HT-29 (cell line): ENCODE results near the gene FZD8. TPM values are rescaled to one million over a fixed set of nuclear protein-coding genes. Genes with fewer than 3 reads are reported as not detected.
A peak's percentile ranks its signal among the peaks of the same experiment; 100 is the strongest.
"Not testable (repeated sequence)": the region's sequence is repeated elsewhere in the genome, so short reads cannot be mapped to it uniquely, and the experiment has no call there.

ENCODE experiments used
- DNase-seq: peaks from one replicate; pipeline ENCODE4 v3.0.0-alpha.2; 2015; ENCODE audit warnings: low spot score
- total RNA-seq: library from RNA; depleted of rRNA; stranded (reverse); fragments of >200 nt; shearing (Covaris generic); gene quantifications from 2 replicates; pipeline ENCODE4 v1.2.3, GENCODE V29; 2014; rRNA removed

FZD8 gene
- 0.99 and 1.1 TPM in 2 replicates for total RNA-seq

GRCh38 chr10:35642035-35642792 lies at the start of gene FZD8:
TSS of gene FZD8 (minus strand) at chr10:35642296. CDS start at chr10:35641429, 867 bp downstream.
- DNase-seq = peak; percentile 85

- DNase-seq = no peak
Observed at GRCh38 chr10:35691522-35692236, 49.6 kb upstream of the FZD8 start.

GRCh38 chr10:35690534-35690933 lies 48.4 kb upstream of the FZD8 start:
- no peak for DNase-seq

GRCh38 chr10:35685858-35686257 lies 43.8 kb upstream of the FZD8 start:
- DNase-seq = not testable (repeated sequence)

GRCh38 chr10:35685402-35685801 lies 43.3 kb upstream of the FZD8 start:
- peak; percentile 60 for DNase-seq

- DNase-seq = no peak
Observed at GRCh38 chr10:35684586-35684985, 42.5 kb upstream of the FZD8 start.

GRCh38 chr10:35675846-35676245 lies 33.8 kb upstream of the FZD8 start:
- DNase-seq = no peak

- DNase-seq = no peak
Observed at GRCh38 chr10:35674843-35675242, 32.7 kb upstream of the FZD8 start.

- DNase-seq = no peak
Observed at GRCh38 chr10:35668865-35669650, 27.0 kb upstream of the FZD8 start.

GRCh38 chr10:35667971-35668370 lies 25.9 kb upstream of the FZD8 start:
- DNase-seq = no peak

GRCh38 chr10:35667270-35667889 lies 25.3 kb upstream of the FZD8 start:
- DNase-seq = no peak

- no peak for DNase-seq
Observed at GRCh38 chr10:35661236-35661635, 19.1 kb upstream of the FZD8 start.

- no peak for DNase-seq
Observed at GRCh38 chr10:35659456-35659855, 17.4 kb upstream of the FZD8 start.

GRCh38 chr10:35657621-35658020 lies 15.5 kb upstream of the FZD8 start:
- DNase-seq = no peak

GRCh38 chr10:35652824-35653223 lies 10.7 kb upstream of the FZD8 start:
- DNase-seq = no peak

- no peak for DNase-seq
Observed at GRCh38 chr10:35650894-35651293, 8.8 kb upstream of the FZD8 start.

GRCh38 chr10:35644050-35644950 lies 2.2 kb upstream of the FZD8 start:
- DNase-seq = no peak

- DNase-seq = no peak
Observed at GRCh38 chr10:35643151-35644049, 1.3 kb upstream of the FZD8 start.

- DNase-seq = no peak
Observed at GRCh38 chr10:35642793-35643114, 658 bp upstream of the FZD8 start.

GRCh38 chr10:35641676-35642034 lies 441 bp downstream of the FZD8 start:
- peak; percentile 19 for DNase-seq
